ENCODE measurements around the gene PPP1R3G. TPM values are rescaled to one million over a fixed set of nuclear protein-coding genes. Genes with fewer than 3 reads are reported as not detected.

The PPP1R3G gene
- polyA plus RNA-seq, 3 donors, result 0.08 to 0.55 (median 0.22) TPM

DNA sequence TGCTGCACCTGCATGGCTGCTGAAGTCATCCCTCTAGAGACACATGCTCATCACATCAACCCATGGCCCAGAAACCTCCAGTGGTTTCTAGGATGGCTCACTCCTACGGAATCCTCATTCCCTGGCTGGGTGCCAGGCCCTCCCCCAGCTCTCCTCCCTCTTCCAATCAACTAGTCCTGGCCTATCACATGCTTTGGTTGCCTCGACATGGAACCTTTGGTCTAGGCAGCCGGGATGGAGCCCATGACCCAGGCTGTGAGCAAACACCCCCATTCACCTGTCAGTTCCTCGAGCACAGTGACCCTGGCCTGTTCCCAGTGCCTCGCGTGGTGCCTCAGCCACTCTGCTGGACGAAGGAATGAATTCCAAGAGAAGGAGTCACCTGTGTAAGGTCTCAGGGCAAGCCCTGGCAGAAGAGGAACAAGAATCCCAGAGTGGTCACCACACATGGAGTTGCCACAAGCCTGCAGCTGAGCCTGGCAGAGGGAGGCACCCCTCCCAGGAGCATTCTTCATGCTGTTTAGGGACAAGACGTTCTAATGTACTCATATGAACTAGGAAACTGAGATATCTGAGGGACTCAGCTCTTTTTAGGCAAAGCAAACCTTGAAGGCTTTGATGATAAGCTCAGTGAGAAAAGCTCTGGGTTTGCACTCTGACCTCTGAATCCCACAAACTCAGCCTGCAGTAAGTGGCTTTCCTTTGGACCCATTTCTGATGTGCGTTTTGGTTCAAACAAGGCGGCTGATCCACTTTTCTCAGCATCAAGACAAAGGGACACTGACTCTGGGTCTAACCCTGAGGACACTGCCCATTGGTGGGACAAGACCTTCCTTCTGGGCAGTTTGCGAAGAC is 40.2 kb downstream of the PPP1R3G start:
- no peak overlapping the region for H3K27ac ChIP-seq (ENCODE audit: low read depth, low read length)
- 84 to 91% (median 89%) methylated on average over 11 of the region's 11 CpGs for WGBS, 3 donors

GRCh38 chr6:5126214-5126613 is 41.1 kb downstream of the PPP1R3G start:
- 50 to 63% (median 56%) methylated on average over 4 of the region's 4 CpGs for WGBS, 3 donors

GRCh38 chr6:5127106-5127687 is 42.1 kb downstream of the PPP1R3G start:
- 84 to 93% (median 91%) methylated on average over 8 of the region's 8 CpGs for WGBS, 3 donors
- no peak overlapping the region for H3K27ac ChIP-seq (ENCODE audit: low read depth, low read length)

More at GRCh38 chr6:5126214-5126613, 41.1 kb downstream of the PPP1R3G start:
- H3K27ac ChIP-seq (ENCODE audit: low read depth, low read length), result no peak overlapping the region

GRCh38 chr6:5128351-5128750 is 43.2 kb downstream of the PPP1R3G start:
- WGBS, 3 donors, result 58 to 82% (median 61%) methylated on average over 4 of the region's 4 CpGs
- no peak overlapping the region for H3K27ac ChIP-seq (ENCODE audit: low read depth, low read length)

- 67 to 90% (median 74%) methylated on average over 10 of the region's 10 CpGs for WGBS, 3 donors
- no peak overlapping the region for H3K27ac ChIP-seq (ENCODE audit: low read depth, low read length)
Measured at GRCh38 chr6:5130135-5130866, 45.2 kb downstream of the PPP1R3G start.

- H3K27ac ChIP-seq (ENCODE audit: low read depth, low read length), result no peak overlapping the region
- 14 to 74% (median 20%) methylated on average over 7 of the region's 7 CpGs for WGBS, 3 donors
Measured at GRCh38 chr6:5132731-5133130, 47.6 kb downstream of the PPP1R3G start.

DNA sequence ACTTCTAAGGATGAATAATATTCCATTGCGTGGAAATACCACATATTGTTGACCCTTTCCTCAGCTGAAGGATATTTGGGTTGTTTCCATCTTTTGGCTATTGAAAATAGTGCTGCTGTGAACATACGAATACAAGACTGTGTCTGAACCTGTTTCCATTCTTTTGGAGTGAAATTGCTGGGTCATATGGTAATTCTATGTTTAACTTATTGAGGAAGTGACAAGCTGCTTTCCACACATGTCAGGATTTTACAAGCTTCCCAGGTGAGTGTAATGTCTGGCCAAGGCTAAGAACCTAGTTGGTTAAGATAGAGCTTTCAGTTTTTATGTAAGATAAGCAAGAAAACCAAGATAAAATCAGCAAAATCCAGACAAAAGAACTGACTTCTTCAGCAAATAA is 48.8 kb downstream of the PPP1R3G start:
- no peak overlapping the region for H3K27ac ChIP-seq (ENCODE audit: low read depth, low read length)
- 77 to 92% (median 78%) methylated on average over 2 of the region's 2 CpGs for WGBS, 3 donors

GRCh38 chr6:5135788-5136376 is 50.7 kb downstream of the PPP1R3G start:
- 47 to 62% (median 49%) methylated on average over 9 of the region's 9 CpGs for WGBS, 3 donors
- H3K27ac ChIP-seq (ENCODE audit: low read depth, low read length), result no peak overlapping the region

- no peak overlapping the region for H3K27ac ChIP-seq (ENCODE audit: low read depth, low read length)
- WGBS, 3 donors, result 88 to 98% (median 96%) methylated on average over 8 of the region's 8 CpGs
Measured at GRCh38 chr6:5136851-5137250, 51.7 kb downstream of the PPP1R3G start.

Other genes with a start within 250 kb of the PPP1R3G start
- gene RPP40, start 81.3 kb upstream of the PPP1R3G start, polyA plus RNA-seq, result 10 to 100 TPM in 1 of 3 donors, 1 to 10 TPM in 2; 3.9 to 12.1 (median 6.6) TPM
- 10 to 100 TPM; 11.6 to 28.5 (median 22.0) TPM for gene LYRM4, start 175.6 kb downstream of the PPP1R3G start, polyA plus RNA-seq
- 10 to 100 TPM in 2 of 3 donors, 1 to 10 TPM in 1; 9.0 to 18.4 (median 16.1) TPM for gene FARS2, start 176.2 kb downstream of the PPP1R3G start, polyA plus RNA-seq

Measured in adipose tissue (tissue), 3 donors.